ENCODE data around the gene FXN. TPM values are rescaled to one million over a fixed set of nuclear protein-coding genes. Genes with fewer than 3 reads are reported as not detected.
"Not testable (repeated sequence)": the region's sequence is repeated elsewhere in the genome, so short reads cannot be mapped to it uniquely, and the experiment has no call there.

FXN gene
- total RNA-seq (10 to 100 TPM in 1 of 2 donors, 1 to 10 TPM in 1; 4.7 to 17.2 TPM), polyA plus RNA-seq (10 to 100 TPM; 30.5 to 41.7 TPM)

DNA sequence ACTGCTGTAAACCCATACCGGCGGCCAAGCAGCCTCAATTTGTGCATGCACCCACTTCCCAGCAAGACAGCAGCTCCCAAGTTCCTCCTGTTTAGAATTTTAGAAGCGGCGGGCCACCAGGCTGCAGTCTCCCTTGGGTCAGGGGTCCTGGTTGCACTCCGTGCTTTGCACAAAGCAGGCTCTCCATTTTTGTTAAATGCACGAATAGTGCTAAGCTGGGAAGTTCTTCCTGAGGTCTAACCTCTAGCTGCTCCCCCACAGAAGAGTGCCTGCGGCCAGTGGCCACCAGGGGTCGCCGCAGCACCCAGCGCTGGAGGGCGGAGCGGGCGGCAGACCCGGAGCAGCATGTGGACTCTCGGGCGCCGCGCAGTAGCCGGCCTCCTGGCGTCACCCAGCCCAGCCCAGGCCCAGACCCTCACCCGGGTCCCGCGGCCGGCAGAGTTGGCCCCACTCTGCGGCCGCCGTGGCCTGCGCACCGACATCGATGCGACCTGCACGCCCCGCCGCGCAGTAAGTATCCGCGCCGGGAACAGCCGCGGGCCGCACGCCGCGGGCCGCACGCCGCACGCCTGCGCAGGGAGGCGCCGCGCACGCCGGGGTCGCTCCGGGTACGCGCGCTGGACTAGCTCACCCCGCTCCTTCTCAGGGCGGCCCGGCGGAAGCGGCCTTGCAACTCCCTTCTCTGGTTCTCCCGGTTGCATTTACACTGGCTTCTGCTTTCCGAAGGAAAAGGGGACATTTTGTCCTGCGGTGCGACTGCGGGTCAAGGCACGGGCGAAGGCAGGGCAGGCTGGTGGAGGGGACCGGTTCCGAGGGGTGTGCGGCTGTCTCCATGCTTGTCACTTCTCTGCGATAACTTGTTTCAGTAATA is at the start of gene FXN:
FXN (plus strand) TSS at position 315 of the 871 bp plus-strand sequence; CDS start at position 346, 31 bp downstream.
- peak; percentile 98 for TF ChIP-seq CTCF (IDR thresholded peaks at IDR 0.05; ENCODE audit: low read depth, low read length, missing input control)
- peak; percentile 80 to 82 for TF ChIP-seq RAD21 (IDR thresholded peaks at IDR 0.05)
- no peak for TF ChIP-seq SP1 (IDR thresholded peaks at IDR 0.05)
- TF ChIP-seq, protein P1, sequence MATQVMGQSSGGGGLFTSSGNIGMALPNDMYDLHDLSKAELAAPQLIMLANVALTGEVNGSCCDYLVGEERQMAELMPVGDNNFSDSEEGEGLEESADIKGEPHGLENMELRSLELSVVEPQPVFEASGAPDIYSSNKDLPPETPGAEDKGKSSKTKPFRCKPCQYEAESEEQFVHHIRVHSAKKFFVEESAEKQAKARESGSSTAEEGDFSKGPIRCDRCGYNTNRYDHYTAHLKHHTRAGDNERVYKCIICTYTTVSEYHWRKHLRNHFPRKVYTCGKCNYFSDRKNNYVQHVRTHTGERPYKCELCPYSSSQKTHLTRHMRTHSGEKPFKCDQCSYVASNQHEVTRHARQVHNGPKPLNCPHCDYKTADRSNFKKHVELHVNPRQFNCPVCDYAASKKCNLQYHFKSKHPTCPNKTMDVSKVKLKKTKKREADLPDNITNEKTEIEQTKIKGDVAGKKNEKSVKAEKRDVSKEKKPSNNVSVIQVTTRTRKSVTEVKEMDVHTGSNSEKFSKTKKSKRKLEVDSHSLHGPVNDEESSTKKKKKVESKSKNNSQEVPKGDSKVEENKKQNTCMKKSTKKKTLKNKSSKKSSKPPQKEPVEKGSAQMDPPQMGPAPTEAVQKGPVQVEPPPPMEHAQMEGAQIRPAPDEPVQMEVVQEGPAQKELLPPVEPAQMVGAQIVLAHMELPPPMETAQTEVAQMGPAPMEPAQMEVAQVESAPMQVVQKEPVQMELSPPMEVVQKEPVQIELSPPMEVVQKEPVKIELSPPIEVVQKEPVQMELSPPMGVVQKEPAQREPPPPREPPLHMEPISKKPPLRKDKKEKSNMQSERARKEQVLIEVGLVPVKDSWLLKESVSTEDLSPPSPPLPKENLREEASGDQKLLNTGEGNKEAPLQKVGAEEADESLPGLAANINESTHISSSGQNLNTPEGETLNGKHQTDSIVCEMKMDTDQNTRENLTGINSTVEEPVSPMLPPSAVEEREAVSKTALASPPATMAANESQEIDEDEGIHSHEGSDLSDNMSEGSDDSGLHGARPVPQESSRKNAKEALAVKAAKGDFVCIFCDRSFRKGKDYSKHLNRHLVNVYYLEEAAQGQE (IDR thresholded peaks at IDR 0.05): peak; percentile 26
- TF ChIP-seq HNF4A (conservative IDR thresholded peaks at IDR 0.05): peak in 1 of 2 donors; percentile 14
- TF ChIP-seq, protein P2, sequence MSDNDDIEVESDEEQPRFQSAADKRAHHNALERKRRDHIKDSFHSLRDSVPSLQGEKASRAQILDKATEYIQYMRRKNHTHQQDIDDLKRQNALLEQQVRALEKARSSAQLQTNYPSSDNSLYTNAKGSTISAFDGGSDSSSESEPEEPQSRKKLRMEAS (IDR thresholded peaks at IDR 0.05): peak; percentile 39
- no peak for TF ChIP-seq HNF4G (IDR thresholded peaks at IDR 0.05)
- peak; percentile 9 for TF ChIP-seq YY1 (IDR thresholded peaks at IDR 0.05)
- TF ChIP-seq FOXA2 (IDR thresholded peaks at IDR 0.05): no peak
- Histone ChIP-seq H3K9me3 (ENCODE audit: control insufficient read depth in 4 of 4, low read length in 3 of 4) (no peaks in the 10 kb centered on the region), H3K27me3 (ENCODE audit: control insufficient read depth in 4 of 4, insufficient read depth in 4 of 4, low read length in 3 of 4) (no peaks in the 10 kb centered on the region), H3K4me1 (ENCODE audit: control insufficient read depth in 4 of 4, insufficient read depth in 4 of 4, low read length in 3 of 4) (peaks cover 0 to 14% (median 4%) of the 10 kb centered on the region in 4 donors), H3K9ac (ENCODE audit: low read depth in 1 of 2, low read length in 2 of 2) (peak within 1 kb of the TSS; percentile 78 to 85), H3K4me3 (ENCODE audit: low read depth in 1 of 3, low read length in 3 of 3) (peak within 1 kb of the TSS; percentile 79 to 95 (median 93)), H3K27ac (ENCODE audit: low read depth in 1 of 2, low read length in 2 of 2) (peak within 1 kb of the TSS; percentile 82 to 93), H3K36me3 (ENCODE audit: control insufficient read depth in 4 of 4, insufficient read depth in 3 of 4, low read depth in 1 of 4, low read length in 3 of 4) (no peaks in the 10 kb centered on the region)
- under 1% methylated on average over 75 of the region's 75 CpGs for WGBS
- DNase-seq (ENCODE audit: low spot score): peak; percentile 89

DNA sequence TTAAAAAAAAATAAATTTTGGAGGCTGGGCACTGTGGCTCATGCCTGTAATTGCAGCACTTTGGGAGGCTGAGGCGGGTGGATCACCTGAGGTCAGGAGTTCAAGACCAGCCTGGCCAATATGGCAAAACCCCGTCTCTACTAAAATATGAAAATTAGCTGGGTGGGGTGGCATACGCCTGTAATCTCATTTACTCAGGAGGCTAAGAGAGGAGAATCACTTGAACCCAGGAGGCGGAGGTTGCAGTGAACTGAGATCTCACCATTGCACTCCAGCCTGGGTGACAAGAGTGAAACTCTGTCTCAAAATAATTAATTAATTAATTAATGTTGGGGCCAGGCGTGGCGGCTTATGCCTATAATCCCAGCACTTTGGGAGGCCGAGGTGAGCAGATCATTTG is 48.6 kb upstream of the FXN start:
- not testable (repeated sequence) for H3K36me3 ChIP-seq (ENCODE audit: control insufficient read depth in 4 of 4, insufficient read depth in 3 of 4, low read depth in 1 of 4, low read length in 3 of 4); DNase-seq (ENCODE audit: low spot score); H3K27ac ChIP-seq (ENCODE audit: low read depth in 1 of 2, low read length in 2 of 2); H3K4me1 ChIP-seq (ENCODE audit: control insufficient read depth in 4 of 4, insufficient read depth in 4 of 4, low read length in 3 of 4); H3K4me3 ChIP-seq (ENCODE audit: low read depth in 1 of 3, low read length in 3 of 3); H3K9ac ChIP-seq (ENCODE audit: low read depth in 1 of 2, low read length in 2 of 2); H3K27me3 ChIP-seq (ENCODE audit: control insufficient read depth in 4 of 4, insufficient read depth in 4 of 4, low read length in 3 of 4); H3K9me3 ChIP-seq (ENCODE audit: control insufficient read depth in 4 of 4, low read length in 3 of 4)
- WGBS: 93% methylated on average over 7 of the region's 7 CpGs

GRCh38 chr9:68991457-68991856 is 44.1 kb upstream of the FXN start:
- H3K4me3 ChIP-seq (ENCODE audit: low read depth in 1 of 3, low read length in 3 of 3): no peak overlapping the region
- H3K9me3 ChIP-seq (ENCODE audit: control insufficient read depth in 4 of 4, low read length in 3 of 4): no peaks in the 10 kb centered on the region
- H3K36me3 ChIP-seq (ENCODE audit: control insufficient read depth in 4 of 4, insufficient read depth in 3 of 4, low read depth in 1 of 4, low read length in 3 of 4): no peaks in the 10 kb centered on the region
- no peaks in the 10 kb centered on the region for H3K4me1 ChIP-seq (ENCODE audit: control insufficient read depth in 4 of 4, insufficient read depth in 4 of 4, low read length in 3 of 4)
- H3K27ac ChIP-seq (ENCODE audit: low read depth in 1 of 2, low read length in 2 of 2): no peak overlapping the region
- H3K9ac ChIP-seq (ENCODE audit: low read depth in 1 of 2, low read length in 2 of 2): no peak overlapping the region
- no peak for TF ChIP-seq EGR1 (IDR thresholded peaks at IDR 0.05; ENCODE audit: low read depth in 2 of 2)
- TF ChIP-seq, protein P1 (IDR thresholded peaks at IDR 0.05): no peak
- TF ChIP-seq, protein P2 (IDR thresholded peaks at IDR 0.05): no peak
- H3K27me3 ChIP-seq (ENCODE audit: control insufficient read depth in 4 of 4, insufficient read depth in 4 of 4, low read length in 3 of 4): no peaks in the 10 kb centered on the region
- WGBS: 77% methylated on average over 9 of the region's 9 CpGs
- DNase-seq (ENCODE audit: low spot score): no peak
